PC-3 (cell line): ENCODE measurements around the gene MAPK8IP2. TPM values are rescaled to one million over a fixed set of nuclear protein-coding genes. Genes with fewer than 3 reads are reported as not detected.

ENCODE experiments used
- ATAC-seq: fragments of 200-7000 bp; cut with Tn5 transposase; 2 replicates; pipeline ENCODE4 v1.9.1; 2020; ENCODE audit warnings: mild to moderate bottlenecking, moderate library complexity
- BruUV-seq: library from RNA; stranded (reverse); fragments of 400-500 nt; replicated peaks from 2 replicates; lab custom pipeline; 2021; lab: Mats Ljungman, UMichigan
- CTCF ChIA-PET: fragments of 300-600 bp; sonication (Branson Sonifier 250); formaldehyde crosslinking; loops from one replicate; lab custom pipeline; 2022; ENCODE audit warnings: antibody characterized with exemption; lab: Charles Lee
- POLR2A ChIA-PET: fragments of 300-600 bp; sonication (Branson Sonifier 250); formaldehyde crosslinking; loops from one replicate; lab custom pipeline; 2022; ENCODE audit warnings: antibody characterized with exemption; ENCODE audit not compliant: unreplicated experiment; lab: Charles Lee
- DNase-seq: peaks from one replicate; pipeline ENCODE4 v3.0.0-alpha.2; 2015
- H2AFZ ChIP-seq: fragments of 300-600 bp; sonication (generic); 2 replicates; pipeline ENCODE4 v1.6.0; 2016; ENCODE audit warnings: antibody characterized with exemption, low read length
- H3F3A ChIP-seq: fragments of 300-600 bp; sonication (generic); one replicate; pipeline ENCODE4 v1.6.0; 2017; ENCODE audit warnings: antibody characterized with exemption, low read length, control low read depth, mild to moderate bottlenecking; ENCODE audit not compliant: unreplicated experiment
- H3K27ac ChIP-seq: fragments of 300-600 bp; sonication (generic); 2 replicates; pipeline ENCODE4 v1.5.1; 2016; ENCODE audit warnings: mild to moderate bottlenecking, low read length
- H3K27me3 ChIP-seq: fragments of 300-600 bp; sonication (generic); 2 replicates; pipeline ENCODE4 v1.6.1; 2016; ENCODE audit warnings: low read length, mixed read lengths
- H3K36me3 ChIP-seq: fragments of 300-600 bp; sonication (generic); 2 replicates; pipeline ENCODE4 v1.6.1; 2016; ENCODE audit warnings: low read depth, mixed run types, low read length, mixed read lengths
- H3K4me1 ChIP-seq: fragments of 300-600 bp; sonication (generic); 2 replicates; pipeline ENCODE4 v1.5.1; 2016; ENCODE audit warnings: low read length; ENCODE audit not compliant: insufficient read depth
- H3K4me2 ChIP-seq: fragments of 300-600 bp; sonication (generic); 2 replicates; pipeline ENCODE4 v1.6.0; 2016; ENCODE audit warnings: low read length
- H3K4me3 ChIP-seq: fragments of 300-600 bp; sonication (generic); 2 replicates; pipeline ENCODE4 v1.5.1; 2016; ENCODE audit warnings: mild to moderate bottlenecking, low read length, mixed read lengths
- H3K79me2 ChIP-seq: fragments of 300-600 bp; sonication (generic); 2 replicates; pipeline ENCODE4 v1.6.1; 2017; ENCODE audit warnings: low read length, mixed read lengths
- H3K9ac ChIP-seq: fragments of 300-600 bp; sonication (generic); 2 replicates; pipeline ENCODE4 v1.6.0; 2016; ENCODE audit warnings: mild to moderate bottlenecking, low read length
- H3K9me2 ChIP-seq: fragments of 300-600 bp; sonication (generic); replicated peaks from 2 replicates; pipeline ENCODE4 v1.6.1; 2016; ENCODE audit warnings: mixed run types, low read length, mixed read lengths
- H3K9me3 ChIP-seq: fragments of 300-600 bp; sonication (generic); 2 replicates; pipeline ENCODE4 v1.6.1; 2016; ENCODE audit warnings: low read length, mixed read lengths
- H4K20me1 ChIP-seq: fragments of 300-600 bp; sonication (generic); 2 replicates; pipeline ENCODE4 v1.6.1; 2016; ENCODE audit warnings: low read length, mixed read lengths
- CTCF ChIP-seq: fragments of 300-600 bp; sonication (generic); conservative IDR thresholded peaks from 2 replicates; pipeline ENCODE4 v1.5.1; 2017; ENCODE audit warnings: antibody characterized with exemption, low read depth, mild to moderate bottlenecking, low read length
- EZH2 ChIP-seq: fragments of 300-600 bp; sonication (generic); IDR thresholded peaks from one replicate; pipeline ENCODE4 v1.6.1; 2017; ENCODE audit warnings: antibody characterized with exemption, mild to moderate bottlenecking, low read length; ENCODE audit not compliant: unreplicated experiment
- EZH2phosphoT487 ChIP-seq: fragments of 300-600 bp; sonication (generic); IDR thresholded peaks from 2 replicates; pipeline ENCODE4 v1.6.1; 2018; ENCODE audit warnings: mild to moderate bottlenecking, antibody characterized with exemption, low read length, borderline replicate concordance
- intact Hi-C: fragments of 100-400 bp; cut with micrococcal nuclease; formaldehyde crosslinking; loops from 2 replicates; pipeline ENCODE4 v1.9.0; 2023
- total RNA-seq: library from RNA; depleted of rRNA; stranded (reverse); fragments of >200 nt; gene quantifications from 2 replicates; pipeline ENCODE4 v1.2.3, GENCODE V29; 2014

The MAPK8IP2 gene
- total RNA-seq, 1 experiment from 2014 or later = 1.5 TPM

- Histone ChIP-seq H2AFZ (no peak overlapping the region), H3K36me3 (no peaks in the 10 kb centered on the region), H3K4me2 (no peak overlapping the region), H3K4me1 (no peaks in the 10 kb centered on the region), H3K4me3 (no peak overlapping the region), H3K27ac (no peak overlapping the region), H3K9me2 (no peaks in the 10 kb centered on the region), H4K20me1 (no peaks in the 10 kb centered on the region), H3K79me2 (no peaks in the 10 kb centered on the region), H3F3A (no peaks in the 10 kb centered on the region), H3K9ac (no peak overlapping the region), H3K27me3 (no peaks in the 10 kb centered on the region), H3K9me3 (no peaks in the 10 kb centered on the region)
- ChIA-PET CTCF (no interaction called here), POLR2A (no interaction called here)
- no peak for ATAC-seq
- no TSS peak for BruUV-seq
- DNase-seq = no peak
- TF ChIP-seq EZH2 (no peak), EZH2phosphoT487 (no peak), CTCF (no peak)
- intact Hi-C loops = no loop called here
These were observed 8.4 kb downstream of the MAPK8IP2 start for GRCh38 chr22:50608996-50609395.

DNA sequence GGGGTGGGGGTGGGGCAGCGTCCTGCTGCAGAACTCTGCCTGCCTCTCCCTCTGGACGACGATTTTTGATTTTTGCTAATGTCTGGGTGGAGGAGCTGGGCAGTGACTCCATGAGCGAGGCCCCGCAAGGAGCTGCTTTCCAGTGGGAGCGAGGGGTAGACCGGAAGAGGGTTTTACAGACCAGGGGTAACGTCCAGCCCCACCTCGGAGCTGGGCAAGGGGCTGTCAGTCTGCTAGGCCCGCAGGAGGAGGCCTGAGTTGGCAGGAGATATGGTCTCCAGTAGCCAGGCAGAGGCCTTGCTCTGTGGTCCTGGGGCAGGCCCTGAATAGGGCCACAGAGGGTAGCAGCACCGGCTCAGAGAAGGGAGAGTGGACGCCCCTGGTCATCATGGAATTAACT is 9.0 kb downstream of the MAPK8IP2 start:
- no peak overlapping the region for H3K4me2 ChIP-seq
- ATAC-seq (no peak), DNase-seq (no peak)
- no peaks in the 10 kb centered on the region for H3K9me2 ChIP-seq
- no peaks in the 10 kb centered on the region for H3K36me3 ChIP-seq
- H3K4me1 ChIP-seq = no peaks in the 10 kb centered on the region
- H3K9ac ChIP-seq = no peak overlapping the region
- H3K4me3 ChIP-seq = no peak overlapping the region
- no peak overlapping the region for H3K27ac ChIP-seq
- BruUV-seq = no TSS peak
- no peaks in the 10 kb centered on the region for H3F3A ChIP-seq
- no peaks in the 10 kb centered on the region for H3K9me3 ChIP-seq
- no peaks in the 10 kb centered on the region for H4K20me1 ChIP-seq
- no peaks in the 10 kb centered on the region for H3K27me3 ChIP-seq
- ChIA-PET POLR2A (no interaction called here), CTCF (no interaction called here)
- TF ChIP-seq CTCF (no peak), EZH2phosphoT487 (no peak), EZH2 (no peak)
- intact Hi-C loops = no loop called here
- H2AFZ ChIP-seq = no peak overlapping the region
- H3K79me2 ChIP-seq = no peaks in the 10 kb centered on the region

DNA sequence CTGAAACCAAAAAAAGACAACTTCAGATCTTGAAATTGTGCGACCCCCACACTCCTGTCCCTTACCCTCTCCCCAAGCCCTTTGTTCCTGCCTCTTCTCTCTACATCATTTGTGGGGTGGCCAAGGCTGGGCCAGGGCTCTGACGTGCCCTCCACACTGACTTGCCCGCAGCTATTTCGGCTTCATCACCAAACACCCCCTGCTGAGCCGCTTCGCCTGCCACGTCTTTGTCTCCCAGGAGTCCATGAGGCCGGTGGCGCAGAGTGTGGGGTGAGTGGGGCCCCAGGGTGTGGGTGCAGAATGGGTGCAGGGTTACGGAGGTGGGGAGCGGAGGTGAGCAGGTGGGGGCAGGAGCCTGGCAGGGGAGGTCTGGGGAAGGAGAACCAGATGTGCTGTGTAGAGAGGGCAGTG is 9.5 kb downstream of the MAPK8IP2 start:
- BruUV-seq = no TSS peak
- CTCF ChIA-PET = no interaction called here
- POLR2A ChIA-PET = no interaction called here
- Histone ChIP-seq H4K20me1 (no peaks in the 10 kb centered on the region), H3K9ac (no peak overlapping the region), H2AFZ (no peak overlapping the region), H3F3A (no peaks in the 10 kb centered on the region), H3K27me3 (no peaks in the 10 kb centered on the region), H3K36me3 (no peaks in the 10 kb centered on the region), H3K9me3 (no peaks in the 10 kb centered on the region), H3K4me2 (no peak overlapping the region), H3K79me2 (no peaks in the 10 kb centered on the region), H3K4me1 (no peaks in the 10 kb centered on the region), H3K27ac (no peak overlapping the region), H3K9me2 (no peaks in the 10 kb centered on the region), H3K4me3 (no peak overlapping the region)
- DNase-seq (no peak), ATAC-seq (no peak)
- no peak for TF ChIP-seq EZH2
- no peak for TF ChIP-seq CTCF
- no peak for TF ChIP-seq EZH2phosphoT487
- intact Hi-C loops = no loop called here
